Fibroblast of upper back skin (primary cell): Measurements from ENCODE around the gene DECR2.
"Not testable (repeated sequence)": the region's sequence is repeated elsewhere in the genome, so short reads cannot be mapped to it uniquely, and the experiment has no call there.

Source experiments
- DNase-seq: peaks from one replicate; pipeline ENCODE4 v3.0.0-alpha.2; 2013

The DECR2 gene

GRCh38 chr16:401468-402348, at the start of gene DECR2:
Gene DECR2, plus strand, starts transcription at chr16:401885. Its CDS starts 79 bp downstream, at chr16:401964.
- peak; percentile 89 for DNase-seq

- peak; percentile 93 for DNase-seq
These were observed 48.9 kb upstream of the DECR2 start, which contains the start of gene AXIN1 for GRCh38 chr16:352547-353403. Gene AXIN1, minus strand, starts transcription at chr16:352723. Its CDS starts 5,698 bp downstream, at chr16:347025.

- no peak for DNase-seq
These were observed 48.0 kb upstream of the DECR2 start for GRCh38 chr16:353404-354290.

GRCh38 chr16:354291-354881, 47.3 kb upstream of the DECR2 start:
- no peak for DNase-seq

- DNase-seq, result no peak
These were observed 46.7 kb upstream of the DECR2 start for GRCh38 chr16:354971-355461.

GRCh38 chr16:356741-357140, 44.9 kb upstream of the DECR2 start:
- DNase-seq, result no peak

GRCh38 chr16:359067-359763, 42.5 kb upstream of the DECR2 start:
- DNase-seq, result no peak

- no peak for DNase-seq
These were observed 41.6 kb upstream of the DECR2 start for GRCh38 chr16:359871-360697.

GRCh38 chr16:360698-361336, 40.9 kb upstream of the DECR2 start:
- DNase-seq, result no peak

- DNase-seq, result no peak
These were observed 40.3 kb upstream of the DECR2 start for GRCh38 chr16:361341-361871.

- DNase-seq, result peak; percentile 62
These were observed 39.6 kb upstream of the DECR2 start for GRCh38 chr16:361872-362701.

GRCh38 chr16:362702-362999, 39.0 kb upstream of the DECR2 start:
- DNase-seq, result not testable (repeated sequence)

GRCh38 chr16:363110-363765, 38.4 kb upstream of the DECR2 start:
- DNase-seq, result no peak

- no peak for DNase-seq
These were observed 37.8 kb upstream of the DECR2 start for GRCh38 chr16:363766-364490.

- no peak for DNase-seq
These were observed 36.8 kb upstream of the DECR2 start for GRCh38 chr16:364595-365491.

GRCh38 chr16:366476-366875, 35.2 kb upstream of the DECR2 start:
- DNase-seq, result no peak
